H9 (cell line): Measurements from ENCODE around the gene ATF5. TPM values are rescaled to one million over a fixed set of nuclear protein-coding genes. Genes with fewer than 3 reads are reported as not detected.

Experiments
- DNase-seq: peaks from one replicate; pipeline ENCODE4 v3.0.0-alpha.2; 2017
- H2AFZ ChIP-seq: one replicate; pipeline ENCODE4 v1.6.1; 2013; ENCODE audit warnings: mild to moderate bottlenecking, low read length, control low read depth, moderate library complexity
- H2AK5ac ChIP-seq: 2 replicates; pipeline ENCODE4 v1.6.1; 2013; ENCODE audit warnings: low read length, control low read depth, mixed read lengths; ENCODE audit not compliant: insufficient read length
- H2BK120ac ChIP-seq: one replicate; pipeline ENCODE4 v1.6.1; 2013; ENCODE audit warnings: low read depth, mild to moderate bottlenecking, low read length, control low read depth, inconsistent platforms; ENCODE audit not compliant: poor library complexity, severe bottlenecking
- H2BK12ac ChIP-seq: 2 replicates; pipeline ENCODE4 v1.6.1; 2013; ENCODE audit warnings: low read length, control low read depth, mixed read lengths, low read depth; ENCODE audit not compliant: insufficient read length
- H2BK15ac ChIP-seq: 2 replicates; pipeline ENCODE4 v1.6.1; 2013; ENCODE audit warnings: low read depth, low read length, control low read depth
- H2BK20ac ChIP-seq: one replicate; pipeline ENCODE4 v1.6.1; 2013; ENCODE audit warnings: low read depth, mild to moderate bottlenecking, low read length, control low read depth, inconsistent platforms; ENCODE audit not compliant: poor library complexity, severe bottlenecking
- H2BK5ac ChIP-seq: 2 replicates; pipeline ENCODE4 v1.6.1; 2013; ENCODE audit warnings: low read length, control low read depth, mixed read lengths; ENCODE audit not compliant: insufficient read length
- H3K14ac ChIP-seq: 2 replicates; pipeline ENCODE4 v1.6.1; 2013; ENCODE audit warnings: low read length, control low read depth; ENCODE audit not compliant: insufficient read depth
- H3K18ac ChIP-seq: 2 replicates; pipeline ENCODE4 v1.6.1; 2013; ENCODE audit warnings: low read depth, mild to moderate bottlenecking, mixed read lengths, low read length, control low read depth; ENCODE audit not compliant: insufficient read length
- H3K23ac ChIP-seq: 2 replicates; pipeline ENCODE4 v1.6.1; 2013; ENCODE audit warnings: low read length, control low read depth, mixed read lengths, low read depth; ENCODE audit not compliant: insufficient read length
- H3K23me2 ChIP-seq: 2 replicates; pipeline ENCODE4 v1.6.1; 2013; ENCODE audit warnings: low read depth, mild to moderate bottlenecking, mixed read lengths, low read length, control low read depth; ENCODE audit not compliant: insufficient read length, poor library complexity, severe bottlenecking
- H3K27ac ChIP-seq: 2 replicates; pipeline ENCODE4 v1.5.1; 2013; ENCODE audit warnings: low read length, control low read depth, mixed read lengths, low read depth; ENCODE audit not compliant: insufficient read length
- H3K27me3 ChIP-seq: 2 replicates; pipeline ENCODE4 v1.6.1; 2013; ENCODE audit warnings: low read length, control low read depth, inconsistent platforms; ENCODE audit not compliant: insufficient read depth
- H3K4ac ChIP-seq: 2 replicates; pipeline ENCODE4 v1.6.1; 2013; ENCODE audit warnings: low read depth, mild to moderate bottlenecking, control low read depth, inconsistent platforms, low read length, moderate library complexity
- H3K4me1 ChIP-seq: 2 replicates; pipeline ENCODE4 v1.6.1; 2013; ENCODE audit warnings: low read length, control low read depth, inconsistent platforms; ENCODE audit not compliant: insufficient read depth
- H3K4me2 ChIP-seq: 2 replicates; pipeline ENCODE4 v1.6.1; 2013; ENCODE audit warnings: low read length, control low read depth, mixed read lengths; ENCODE audit not compliant: insufficient read length, insufficient read depth
- H3K56ac ChIP-seq: 2 replicates; pipeline ENCODE4 v1.6.1; 2013; ENCODE audit warnings: low read depth, mild to moderate bottlenecking, mixed read lengths, low read length, control low read depth; ENCODE audit not compliant: insufficient read length
- H3K79me1 ChIP-seq: 2 replicates; pipeline ENCODE4 v1.6.1; 2013; ENCODE audit warnings: low read depth, mild to moderate bottlenecking, moderate library complexity, low read length, control low read depth, inconsistent platforms; ENCODE audit not compliant: insufficient read depth, poor library complexity, severe bottlenecking
- H3K79me2 ChIP-seq: 2 replicates; pipeline ENCODE4 v1.6.1; 2013; ENCODE audit warnings: low read length, control low read depth, inconsistent platforms; ENCODE audit not compliant: insufficient read depth
- H3K9ac ChIP-seq: 2 replicates; pipeline ENCODE4 v1.6.1; 2013; ENCODE audit warnings: low read length, control low read depth, mixed read lengths; ENCODE audit not compliant: insufficient read length; ENCODE audit errors: extremely low read depth
- H3K9me3 ChIP-seq: one replicate; pipeline ENCODE4 v1.6.1; 2013; ENCODE audit warnings: low read depth, low read length, inconsistent platforms; ENCODE audit not compliant: control insufficient read depth
- H3T11ph ChIP-seq: one replicate; pipeline ENCODE4 v1.6.1; 2013; ENCODE audit warnings: mild to moderate bottlenecking, low read length, control low read depth, inconsistent platforms
- H4K20me1 ChIP-seq: one replicate; pipeline ENCODE4 v1.6.1; 2013; ENCODE audit not compliant: control insufficient read depth, insufficient read length, insufficient read depth
- H4K5ac ChIP-seq: 2 replicates; pipeline ENCODE4 v1.6.1; 2013; ENCODE audit warnings: low read depth, mild to moderate bottlenecking, mixed read lengths, low read length, control low read depth; ENCODE audit not compliant: insufficient read length
- H4K8ac ChIP-seq: replicated peaks from 2 replicates; pipeline ENCODE4 v1.6.1; 2013; ENCODE audit warnings: low read length, control low read depth, mixed read lengths, low read depth; ENCODE audit not compliant: insufficient read length
- H4K91ac ChIP-seq: 2 replicates; pipeline ENCODE4 v1.6.1; 2013; ENCODE audit warnings: low read depth, mild to moderate bottlenecking, moderate library complexity, mixed read lengths, low read length, control low read depth; ENCODE audit not compliant: insufficient read length
- H3K27ac Mint-ChIP-seq, 3 experiments: 2 replicates in 2 of 3; 3 replicates in 1 of 3; pipeline ENCODE4 v1.8.0; 2020 to 2021; ENCODE audit warnings: mixed read lengths in 3 of 3, mild to moderate bottlenecking in 1 of 3, moderate library complexity in 1 of 3
- H3K27me3 Mint-ChIP-seq: 2 replicates; pipeline ENCODE4 v1.8.0; 2021; ENCODE audit warnings: low read depth, mild to moderate bottlenecking, moderate library complexity, mixed read lengths
- H3K36me3 Mint-ChIP-seq, 3 experiments: 2 replicates in 2 of 3; 3 replicates in 1 of 3; pipeline ENCODE4 v1.8.0; 2020 to 2021; ENCODE audit warnings: low read depth in 3 of 3, mixed read lengths in 3 of 3; ENCODE audit not compliant: insufficient read depth in 1 of 3
- H3K4me1 Mint-ChIP-seq, 2 experiments: 2 replicates each; pipeline ENCODE4 v1.8.0; 2020; ENCODE audit warnings: mixed read lengths in 2 of 2
- H3K4me3 Mint-ChIP-seq, 2 experiments: 2 replicates in 1 of 2; 3 replicates in 1 of 2; pipeline ENCODE4 v1.8.0; 2020 to 2021; ENCODE audit warnings: mild to moderate bottlenecking in 2 of 2, mixed read lengths in 2 of 2, moderate library complexity in 1 of 2
- H3K9me3 Mint-ChIP-seq, 2 experiments: 2 replicates in 1 of 2; 3 replicates in 1 of 2; pipeline ENCODE4 v1.8.0; 2020; ENCODE audit warnings: mild to moderate bottlenecking in 2 of 2, mixed read lengths in 2 of 2, moderate library complexity in 1 of 2
- CTCF ChIP-seq: fragments of 200-600 bp; sonication (generic); conservative IDR thresholded peaks from 3 replicates; pipeline ENCODE4 v1.8.0; 2021; ENCODE audit warnings: antibody characterized with exemption, mild to moderate bottlenecking
- WGBS: extraction: QIAGEN DNeasy Blood & Tissue Kit; methylation state at CpG from one replicate; pipeline ENCODE4 v1.1.7; 2013; ENCODE audit warnings: missing lambda C conversion rate, low lambda C conversion rate, mixed read lengths; ENCODE audit not compliant: insufficient read length; ENCODE audit errors: extremely low coverage; 5-methylcytosine and 5-hydroxymethylcytosine counted together
- total RNA-seq: library from RNA; stranded (reverse); gene quantifications from 2 replicates; pipeline ENCODE4 v1.2.1, GENCODE V29; 2021

ATF5 gene
- total RNA-seq, 1 experiment from 2014 or later = 18.5 TPM

GRCh38 chr19:49915271-49915670 is 13.7 kb upstream of the ATF5 start:
- Mint-ChIP-seq H3K4me1 (peaks cover 10 to 18% of the 10 kb centered on the region in 2 experiments), H3K4me3 (no peak overlapping the region), H3K27ac (peak overlapping the region in 1 of 3 experiments; percentile 18; a peak in 2 of 7 replicates), H3K9me3 (peaks cover 0 to 3% of the 10 kb centered on the region in 2 experiments; a peak in 1 of 5 replicates), H3K36me3 (peaks cover 50 to 80% (median 79%) of the 10 kb centered on the region in 3 experiments), H3K27me3 (no peaks in the 10 kb centered on the region)
- Histone ChIP-seq H3K23me2 (no peaks in the 10 kb centered on the region), H3K27me3 (no peaks in the 10 kb centered on the region), H2BK12ac (no peak overlapping the region), H3K56ac (no peak overlapping the region), H2BK20ac (no peak overlapping the region), H4K20me1 (peaks cover 2% of the 10 kb centered on the region), H3K4me2 (no peak overlapping the region), H3T11ph (no peak overlapping the region), H3K9me3 (no peaks in the 10 kb centered on the region), H3K4me1 (no peaks in the 10 kb centered on the region), H2AK5ac (no peak overlapping the region), H2BK15ac (no peak overlapping the region), H4K5ac (no peak overlapping the region), H3K18ac (no peak overlapping the region), H2AFZ (no peak overlapping the region), H4K8ac (no peak overlapping the region), H3K23ac (no peak overlapping the region), H2BK120ac (no peak overlapping the region), H3K9ac (no peak overlapping the region), H2BK5ac (no peak overlapping the region), H3K14ac (no peak overlapping the region), H4K91ac (no peak overlapping the region), H3K27ac (no peak overlapping the region), H3K79me1 (peaks cover 9% of the 10 kb centered on the region), H3K4ac (no peak overlapping the region), H3K79me2 (peaks cover 6% of the 10 kb centered on the region; the same call in 1 of the 2 replicates)
- TF ChIP-seq CTCF = peak; percentile 46; the same call in 2 of the 3 replicates
- DNase-seq = no peak
- WGBS = no CpG with 5 or more reads among the region's 6 CpGs
